HepG2 (cell line): ENCODE data around the gene CARD9. TPM values are rescaled to one million over a fixed set of nuclear protein-coding genes. Genes with fewer than 3 reads are reported as not detected.

ENCODE experiments used
- CEBPZ ChIP-seq: IDR thresholded peaks from 2 replicates; pipeline ENCODE4 v1.6.1; 2012; ENCODE audit warnings: low read length, improper control_type of control experiment
- FOXK1 ChIP-seq: sonication (generic); formaldehyde crosslinking; IDR thresholded peaks from 2 replicates; pipeline ENCODE4 v1.4.0; 2020; ENCODE audit warnings: low read depth, missing genetic modification reagents, borderline replicate concordance
- GRHL1 ChIP-seq: sonication (generic); formaldehyde crosslinking; conservative IDR thresholded peaks from 2 replicates; pipeline ENCODE4 v1.8.0; 2022; ENCODE audit warnings: missing genetic modification reagents
- KDM1A ChIP-seq: IDR thresholded peaks from 2 replicates; pipeline ENCODE4 v1.6.1; 2016; ENCODE audit warnings: missing compliant biosample characterization
- KDM4B ChIP-seq: sonication (generic); formaldehyde crosslinking; IDR thresholded peaks from 2 replicates; pipeline ENCODE4 v1.4.0; 2020; ENCODE audit warnings: missing genetic modification reagents
- MLLT10 ChIP-seq: sonication (generic); formaldehyde crosslinking; IDR thresholded peaks from 2 replicates; pipeline ENCODE4 v1.4.0; 2020; ENCODE audit warnings: missing genetic modification reagents
- NFE2L2 ChIP-seq: fragments of 150-350 bp; IDR thresholded peaks from 2 replicates; pipeline ENCODE4 v1.6.1; 2014; ENCODE audit warnings: low read length
- NONO ChIP-seq, 2 experiments: fragments of 450-650 bp in 1 of 2; sonication (generic) in 1 of 2; formaldehyde crosslinking in 1 of 2; IDR thresholded peaks in 1 of 2; conservative IDR thresholded peaks in 1 of 2; 2 replicates each; pipeline versions ENCODE4 v1.6.1 to v1.8.0; 2017 to 2022; ENCODE audit warnings: mild to moderate bottlenecking in 1 of 2, missing genetic modification reagents in 1 of 2, moderate library complexity in 1 of 2
- PBX2 ChIP-seq: IDR thresholded peaks from 2 replicates; pipeline ENCODE4 v1.6.1; 2016; ENCODE audit warnings: control low read depth
- PRDM15 ChIP-seq: sonication (generic); formaldehyde crosslinking; IDR thresholded peaks from 2 replicates; pipeline ENCODE4 v1.4.0; 2020; ENCODE audit warnings: missing genetic modification reagents
- REPIN1 ChIP-seq: sonication (generic); formaldehyde crosslinking; IDR thresholded peaks from 2 replicates; pipeline ENCODE4 v1.8.0; 2022; ENCODE audit warnings: missing genetic modification reagents, low read depth, mild to moderate bottlenecking, borderline replicate concordance
- SOX6 ChIP-seq, 2 experiments: fragments of 450-650 bp in 1 of 2; sonication (generic) in 1 of 2; formaldehyde crosslinking in 1 of 2; IDR thresholded peaks; 2 replicates each; pipeline versions ENCODE4 v1.4.0 to v1.6.1; 2017 to 2020; ENCODE audit warnings: antibody characterized with exemption in 1 of 2, mild to moderate bottlenecking in 1 of 2, missing genetic modification reagents in 1 of 2
- ZC3H13 ChIP-seq: sonication (generic); formaldehyde crosslinking; IDR thresholded peaks from 2 replicates; pipeline ENCODE4 v1.8.1; 2023; ENCODE audit warnings: mild to moderate bottlenecking, missing genetic modification reagents, moderate library complexity
- ZNF430 ChIP-seq: sonication (generic); formaldehyde crosslinking; IDR thresholded peaks from 2 replicates; pipeline ENCODE4 v1.9.0; 2021; ENCODE audit warnings: mild to moderate bottlenecking, missing genetic modification reagents
- ZNF44 ChIP-seq: sonication (generic); formaldehyde crosslinking; IDR thresholded peaks from 2 replicates; pipeline ENCODE4 v1.5.1; 2020; ENCODE audit warnings: mild to moderate bottlenecking, missing genetic modification reagents
- ZNF850 ChIP-seq: sonication (generic); formaldehyde crosslinking; conservative IDR thresholded peaks from 2 replicates; pipeline ENCODE4 v1.9.0; 2021; ENCODE audit warnings: mild to moderate bottlenecking, missing genetic modification reagents
- polyA plus RNA-seq, 8 experiments: library from polyadenylated mRNA; depleted of rRNA in 3 of 8; stranded (reverse) in 7 of 8; unstranded in 1 of 8; fragments of >200 nt; fragmentation: Illumina TruSeq in 4 of 8; extraction: Trizol in 4 of 8; gene quantifications; 2 replicates each; pipeline versions ENCODE4 v1.2.1 to v1.2.3, GENCODE V29; 2011 to 2016; ENCODE audit warnings: low read depth in 4 of 8, missing spikeins in 1 of 8, mixed read lengths in 1 of 8; ENCODE audit not compliant: insufficient read depth in 1 of 8
- total RNA-seq, 5 experiments: library from RNA; depleted of rRNA; stranded (reverse); fragments of >200 nt; fragmentation: Illumina TruSeq; extraction: Trizol; gene quantifications; 2 replicates each; pipeline ENCODE4 v1.2.3, GENCODE V29; 2016; ENCODE audit warnings: low read depth in 1 of 5

The CARD9 gene
- total and polyA plus RNA-seq, 2 of the 13 experiments (the other 11 are each of a cell fraction or from before 2014, with no cell fraction given), result 3.3 to 7.4 TPM

GRCh38 chr9:136363106-136363948, 10.1 kb downstream of the CARD9 start, which contains the start of gene DNLZ (continued):
- TF ChIP-seq FOXK1 (peak; percentile 56; the same call in 1 of the 2 replicates), MLLT10 (CRISPR knock-in tag) (no peak), PBX2 (CRISPR knock-in tag) (no peak), KDM1A (CRISPR knock-in tag) (no peak), ZC3H13 (peak; percentile 98), GRHL1 (CRISPR knock-in tag) (no peak), ZNF430 (CRISPR knock-in tag) (peak; percentile 94), ZNF44 (peak; percentile 26; the same call in 1 of the 2 replicates), CEBPZ (no peak), PRDM15 (CRISPR knock-in tag) (peak; percentile 28; the same call in 1 of the 2 replicates), REPIN1 (CRISPR knock-in tag) (peak; percentile 92), NFE2L2 (no peak), NONO (IDR thresholded peaks at IDR 0.05) (no peak), NONO (CRISPR knock-in tag; conservative IDR thresholded peaks at IDR 0.05) (peak; percentile 98), KDM4B (CRISPR knock-in tag) (no peak), SOX6 (IDR thresholded peaks at IDR 0.05) (no peak), SOX6 (CRISPR knock-in tag; IDR thresholded peaks at IDR 0.05) (no peak), ZNF850 (CRISPR knock-in tag) (0 out of 2 replicates have a peak, but pooled peaks have one; percentile 33)
